Measurements from ENCODE around the gene CORO2B.
"Not testable (repeated sequence)": the region's sequence is repeated elsewhere in the genome, so short reads cannot be mapped to it uniquely, and the experiment has no call there.

CORO2B gene

GRCh38 chr15:68680756-68681155 is 102.0 kb downstream of the CORO2B start:
- DNase-seq, result not testable (repeated sequence)

DNA sequence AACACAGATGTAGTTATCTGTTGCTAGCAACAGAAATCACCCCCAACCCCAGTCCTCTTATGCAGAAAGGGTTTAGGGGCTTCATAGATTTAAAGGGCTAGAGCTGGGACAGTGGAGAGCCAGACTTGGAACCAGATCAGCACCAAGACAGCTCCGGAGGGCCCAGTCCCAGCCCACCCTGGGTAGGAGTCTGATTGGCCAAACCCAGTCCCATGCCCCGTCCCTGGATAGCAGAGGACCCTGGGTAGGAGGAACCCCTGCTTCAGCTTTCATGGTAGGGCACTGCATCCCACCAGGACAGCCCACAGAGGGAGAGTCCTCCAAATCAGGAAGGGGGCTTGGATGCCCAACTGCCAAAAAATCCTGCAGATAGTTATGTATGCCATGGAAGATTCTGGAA is 103.0 kb downstream of the CORO2B start:
- no peak for DNase-seq

- DNase-seq, result no peak
Measured at GRCh38 chr15:68682330-68682729, 103.5 kb downstream of the CORO2B start.

DNA sequence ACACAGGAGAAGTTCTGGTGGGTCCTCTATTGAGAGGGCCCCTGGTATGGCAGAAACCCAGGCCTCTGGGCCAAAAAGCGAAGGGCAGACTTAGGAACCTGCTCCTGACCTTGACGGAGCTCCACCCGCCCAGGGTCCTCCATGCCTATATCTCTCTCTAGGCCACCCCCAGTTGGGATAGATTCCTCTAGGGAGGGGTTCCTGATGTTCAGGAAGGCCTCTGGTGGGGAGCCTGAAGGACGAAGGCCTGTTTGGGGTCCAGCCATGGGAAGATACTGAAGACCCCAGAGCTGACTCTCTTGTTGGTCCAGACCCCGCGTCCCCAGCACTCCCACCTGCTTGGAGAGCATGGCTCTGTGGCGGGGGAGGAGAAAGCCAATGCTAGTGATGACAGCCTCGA is 104.2 kb downstream of the CORO2B start:
- DNase-seq, result no peak

GRCh38 chr15:68683551-68683950 is 104.8 kb downstream of the CORO2B start:
- no peak for DNase-seq

DNA sequence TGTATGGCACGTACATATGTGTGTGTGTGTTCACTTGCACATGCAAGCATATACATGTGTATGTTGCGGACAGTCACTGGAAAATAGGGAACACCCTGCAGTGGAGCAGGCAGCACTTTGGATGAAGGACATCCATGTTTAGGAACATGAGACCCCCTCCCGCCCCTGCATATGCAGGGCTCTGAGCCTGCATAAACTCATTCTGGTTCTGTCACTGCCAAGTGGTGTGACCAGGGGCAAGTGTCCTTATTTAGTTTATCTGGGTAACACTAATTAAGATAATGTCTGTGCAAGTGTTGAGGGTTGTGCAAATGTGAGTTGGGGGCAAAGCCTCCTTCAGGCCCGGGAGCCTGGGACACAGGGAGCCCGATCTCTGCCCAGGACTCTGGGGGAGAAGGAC is 105.7 kb downstream of the CORO2B start:
- no peak for DNase-seq

GRCh38 chr15:68687136-68687735 is 108.4 kb downstream of the CORO2B start:
- DNase-seq, result no peak

DNA sequence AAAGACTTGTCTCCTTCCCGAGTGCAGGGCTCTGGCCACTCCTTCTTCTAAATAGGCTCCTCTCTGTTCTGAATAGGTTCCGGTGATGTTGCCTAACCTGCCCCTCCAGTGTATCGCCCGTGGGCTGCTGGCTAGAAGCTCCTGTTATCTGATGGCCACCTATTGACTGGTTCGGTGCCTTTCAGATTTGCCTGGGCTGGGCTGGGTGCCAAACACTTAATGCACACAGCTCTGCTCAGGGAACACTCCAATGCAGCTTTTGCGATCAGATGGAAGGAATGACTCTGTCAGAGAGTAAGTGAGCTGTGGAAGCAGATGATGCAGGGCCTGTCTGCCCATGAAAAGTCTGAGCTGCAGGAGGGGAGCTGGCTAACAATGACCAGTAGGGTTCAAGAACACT is 112.9 kb downstream of the CORO2B start:
- no peak for DNase-seq

- DNase-seq, result no peak
Measured at GRCh38 chr15:68693071-68693470, 114.3 kb downstream of the CORO2B start.

DNA sequence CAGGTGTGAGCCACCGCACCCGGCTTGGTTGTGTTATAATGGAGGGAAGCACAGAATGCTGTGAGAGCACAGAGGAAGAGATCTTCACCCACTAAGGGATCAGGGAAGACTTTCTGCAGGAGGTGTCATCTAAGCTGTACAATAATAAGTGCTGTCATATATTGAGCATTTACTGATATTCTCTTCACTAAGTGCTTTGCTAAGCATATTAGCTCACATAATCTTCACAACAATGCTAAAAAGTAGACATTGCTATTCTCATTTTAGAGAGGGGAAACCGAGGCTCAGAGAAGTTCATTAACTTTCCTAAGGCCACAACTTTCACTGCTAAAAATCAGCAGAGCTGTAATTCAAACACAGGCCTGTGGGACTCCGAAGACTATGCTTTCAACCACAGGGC is 115.3 kb downstream of the CORO2B start:
- DNase-seq, result no peak

GRCh38 chr15:68695061-68695595 is 116.3 kb downstream of the CORO2B start:
- no peak for DNase-seq

DNA sequence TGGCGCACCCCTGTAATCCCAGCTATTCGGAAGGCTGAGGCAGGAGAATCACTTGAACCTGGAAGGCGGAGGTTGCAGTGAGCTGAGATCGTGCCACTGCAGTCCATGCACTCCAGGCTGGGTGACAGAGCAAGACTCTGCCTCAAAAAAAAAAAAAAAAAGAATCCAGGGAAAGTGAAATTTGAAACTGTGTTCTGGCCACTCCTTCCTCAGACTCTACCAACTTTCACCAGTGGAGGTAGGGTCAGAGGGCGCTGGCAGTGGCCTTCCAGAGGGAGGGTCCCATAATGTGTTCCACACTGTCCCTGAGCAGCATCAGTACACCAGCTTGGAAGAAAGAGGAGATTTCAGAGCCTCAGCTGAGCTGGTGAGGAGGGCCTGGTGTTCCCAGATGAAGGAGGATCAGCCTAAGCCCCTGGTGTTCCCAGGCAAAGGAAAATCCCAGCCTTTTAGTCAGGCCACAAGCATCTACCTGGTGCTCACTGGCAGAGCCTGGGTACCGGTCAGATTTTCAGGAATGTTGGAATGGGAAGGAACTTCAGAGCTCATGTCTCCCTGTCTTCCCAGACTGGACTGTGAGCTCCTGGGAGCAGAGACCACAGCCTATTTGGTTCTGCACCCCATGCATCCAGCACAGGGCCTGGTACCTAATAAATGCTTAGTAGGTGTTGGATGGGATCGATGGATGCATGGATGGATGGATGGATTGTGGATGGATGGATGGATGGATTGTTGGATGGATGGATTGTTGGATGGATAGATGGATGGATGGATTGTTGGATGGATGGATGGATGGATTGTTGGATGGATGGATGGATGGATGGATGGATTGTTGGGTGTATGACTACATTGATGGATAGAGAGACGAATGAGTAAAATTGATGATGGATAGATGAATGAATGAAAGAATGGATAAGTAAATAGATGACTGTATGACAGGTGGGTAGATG is 117.9 kb downstream of the CORO2B start:
- no peak for DNase-seq

- DNase-seq, result no peak
Measured at GRCh38 chr15:68697711-68698690, 119.2 kb downstream of the CORO2B start.

DNA sequence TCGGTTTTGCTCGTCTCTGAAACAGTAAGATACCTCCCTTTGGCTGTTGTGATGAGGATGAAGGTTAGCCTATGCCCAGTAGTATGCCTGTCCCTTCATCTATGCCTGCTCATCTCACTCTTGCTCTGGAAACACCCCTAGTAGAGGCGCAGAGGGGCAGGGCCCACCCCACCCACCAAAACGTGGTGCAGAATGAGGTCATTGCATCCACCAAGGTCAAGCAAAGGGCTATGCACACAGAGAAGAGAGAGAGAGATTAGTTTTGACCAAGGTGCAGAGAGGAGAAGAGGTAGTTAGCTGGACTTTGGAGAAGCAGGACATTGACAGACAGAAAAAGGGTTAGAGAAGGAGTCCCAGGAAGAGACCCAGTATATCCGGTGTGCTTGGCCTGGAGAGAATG is 119.9 kb downstream of the CORO2B start:
- DNase-seq, result no peak

DNA sequence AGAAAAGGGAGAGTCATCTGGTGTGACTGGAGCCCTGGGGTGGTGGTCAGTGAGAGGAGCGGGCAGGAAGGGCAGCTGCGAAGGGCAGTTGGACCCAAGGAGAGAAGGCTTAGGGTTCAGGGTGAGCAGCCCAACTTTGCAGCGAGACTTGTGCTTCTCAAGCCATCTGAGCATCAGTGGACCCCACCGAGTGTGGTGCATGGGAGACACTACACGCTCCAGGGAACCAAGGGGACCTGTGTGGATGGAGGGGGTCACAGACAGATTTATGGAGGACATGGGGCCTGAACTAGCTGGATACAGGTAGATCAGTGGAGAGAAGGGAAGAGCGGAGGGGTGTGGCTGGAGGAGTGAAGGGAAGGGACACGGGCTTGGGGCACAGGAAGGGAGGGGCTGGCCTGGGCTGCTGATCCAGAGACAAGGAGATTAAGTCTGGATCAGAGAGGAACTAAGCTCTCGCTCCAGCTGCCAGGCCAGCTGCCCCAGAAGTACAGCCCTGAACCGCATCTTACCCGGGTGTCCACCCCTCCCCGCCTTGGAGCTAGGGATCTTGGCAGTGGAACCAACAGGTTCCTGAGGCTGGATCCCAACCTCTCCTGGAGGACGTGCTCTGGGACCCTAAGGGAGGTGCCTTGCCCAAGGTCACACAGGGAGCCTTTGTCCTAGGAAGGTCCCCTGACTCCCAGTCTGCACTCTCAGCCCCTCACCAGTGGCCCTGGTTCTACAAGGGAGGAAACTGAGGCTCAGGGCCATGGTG is 120.5 kb downstream of the CORO2B start:
- no peak for DNase-seq

- DNase-seq, result no peak
Measured at GRCh38 chr15:68699881-68700454, 121.2 kb downstream of the CORO2B start.

GRCh38 chr15:68700455-68701123 is 121.8 kb downstream of the CORO2B start:
- DNase-seq, result no peak

- no peak for DNase-seq
Measured at GRCh38 chr15:68701886-68702285, 123.1 kb downstream of the CORO2B start.

DNA sequence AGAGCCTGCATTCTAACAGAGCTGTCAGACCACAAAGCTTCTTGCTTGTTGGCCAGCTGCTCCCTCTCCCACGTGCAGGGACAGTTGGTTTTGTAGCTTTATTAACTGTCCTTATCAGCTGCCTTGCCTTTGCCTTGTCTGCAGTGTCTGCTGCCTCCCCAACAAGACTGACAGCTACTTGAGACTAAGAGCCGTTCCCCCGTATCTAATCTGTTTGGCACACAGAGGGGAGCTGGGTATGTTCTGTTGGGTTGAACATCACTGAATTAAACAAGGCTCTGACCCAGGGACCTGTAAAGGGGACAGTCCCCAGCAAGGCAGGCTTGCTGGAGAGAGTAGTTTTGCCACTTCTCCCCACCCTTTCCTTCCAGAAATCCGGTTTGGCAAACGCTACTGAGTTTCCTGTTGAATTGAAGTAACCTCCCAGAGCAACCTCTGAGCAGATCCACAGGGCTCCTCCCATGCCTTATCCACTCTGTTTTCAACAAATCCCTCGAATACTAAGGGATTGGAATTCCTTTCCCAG is 125.8 kb downstream of the CORO2B start:
- no peak for DNase-seq

GRCh38 chr15:68706256-68706655 is 127.5 kb downstream of the CORO2B start:
- no peak for DNase-seq

- DNase-seq, result no peak
Measured at GRCh38 chr15:68706931-68707330, 128.1 kb downstream of the CORO2B start.

Measured in GDM1 (cell line).